Measurements from ENCODE around the gene ZIC3.

ZIC3 gene

GRCh38 chrX:137565921-137566745, at the start of gene ZIC3:
Gene ZIC3 (plus strand): TSS chrX:137566127. CDS start chrX:137566692, 565 bp downstream.
- Histone ChIP-seq H2AFZ (ENCODE audit: low read depth, low read length) (no peak within 1 kb of the TSS), H3K79me2 (ENCODE audit: insufficient read depth, low read length) (no peaks in the 10 kb centered on the region), H3K4me2 (ENCODE audit: insufficient read depth, low read length) (no peak within 1 kb of the TSS), H3K27ac (ENCODE audit: low read length) (no peak within 1 kb of the TSS), H3K36me3 (ENCODE audit: insufficient read depth, low read length) (no peaks in the 10 kb centered on the region), H3K27me3 (ENCODE audit: insufficient read depth, low read length, poor library complexity) (no peaks in the 10 kb centered on the region), H3K9ac (ENCODE audit: low read depth, low read length) (no peak within 1 kb of the TSS), H4K20me1 (ENCODE audit: insufficient read depth, low read length) (no peaks in the 10 kb centered on the region), H3K4me1 (ENCODE audit: insufficient read depth, low read length) (no peaks in the 10 kb centered on the region), H3K4me3 (ENCODE audit: low read depth in 1 of 2, low read length in 2 of 2) (no peak within 1 kb of the TSS), H3K9me3 (ENCODE audit: insufficient read depth, low read length, severe bottlenecking) (no peaks in the 10 kb centered on the region)
- no peak for ATAC-seq (ENCODE audit: insufficient read depth, low read depth)
- DNase-seq, result no peak
- TF ChIP-seq CTCF (IDR thresholded peaks at IDR 0.05; ENCODE audit: borderline replicate concordance, extremely low read depth, low read length, poor library complexity, severe bottlenecking), result no peak
- TF ChIP-seq EZH2 (IDR thresholded peaks at IDR 0.05; ENCODE audit: borderline replicate concordance, low read depth, low read length, severe bottlenecking), result no peak

- no peak overlapping the region for H3K27ac ChIP-seq (ENCODE audit: low read length)
- no peak overlapping the region for H3K9ac ChIP-seq (ENCODE audit: low read depth, low read length)
- no peaks in the 10 kb centered on the region for H3K79me2 ChIP-seq (ENCODE audit: insufficient read depth, low read length)
- TF ChIP-seq CTCF (IDR thresholded peaks at IDR 0.05; ENCODE audit: borderline replicate concordance, extremely low read depth, low read length, poor library complexity, severe bottlenecking), result no peak
- TF ChIP-seq EZH2 (IDR thresholded peaks at IDR 0.05; ENCODE audit: borderline replicate concordance, low read depth, low read length, severe bottlenecking), result no peak
- DNase-seq, result no peak
- no peaks in the 10 kb centered on the region for H3K9me3 ChIP-seq (ENCODE audit: insufficient read depth, low read length, severe bottlenecking)
- no peak overlapping the region for H2AFZ ChIP-seq (ENCODE audit: low read depth, low read length)
- H3K27me3 ChIP-seq (ENCODE audit: insufficient read depth, low read length, poor library complexity), result no peaks in the 10 kb centered on the region
- H3K4me1 ChIP-seq (ENCODE audit: insufficient read depth, low read length), result no peaks in the 10 kb centered on the region
- no peak overlapping the region for H3K4me2 ChIP-seq (ENCODE audit: insufficient read depth, low read length)
- H4K20me1 ChIP-seq (ENCODE audit: insufficient read depth, low read length), result no peaks in the 10 kb centered on the region
- no peak overlapping the region for H3K4me3 ChIP-seq (ENCODE audit: low read depth in 1 of 2, low read length in 2 of 2)
- no peak for ATAC-seq (ENCODE audit: insufficient read depth, low read depth)
- H3K36me3 ChIP-seq (ENCODE audit: insufficient read depth, low read length), result no peaks in the 10 kb centered on the region
These were observed 46.5 kb upstream of the ZIC3 start for GRCh38 chrX:137519459-137519858.

- H2AFZ ChIP-seq (ENCODE audit: low read depth, low read length), result no peak overlapping the region
- no peaks in the 10 kb centered on the region for H3K27me3 ChIP-seq (ENCODE audit: insufficient read depth, low read length, poor library complexity)
- no peak for DNase-seq
- no peak overlapping the region for H3K4me3 ChIP-seq (ENCODE audit: low read depth in 1 of 2, low read length in 2 of 2)
- H4K20me1 ChIP-seq (ENCODE audit: insufficient read depth, low read length), result no peaks in the 10 kb centered on the region
- TF ChIP-seq CTCF (IDR thresholded peaks at IDR 0.05; ENCODE audit: borderline replicate concordance, extremely low read depth, low read length, poor library complexity, severe bottlenecking) (no peak), EZH2 (IDR thresholded peaks at IDR 0.05; ENCODE audit: borderline replicate concordance, low read depth, low read length, severe bottlenecking) (no peak)
- H3K4me1 ChIP-seq (ENCODE audit: insufficient read depth, low read length), result no peaks in the 10 kb centered on the region
- no peak overlapping the region for H3K9ac ChIP-seq (ENCODE audit: low read depth, low read length)
- no peaks in the 10 kb centered on the region for H3K9me3 ChIP-seq (ENCODE audit: insufficient read depth, low read length, severe bottlenecking)
- no peak overlapping the region for H3K4me2 ChIP-seq (ENCODE audit: insufficient read depth, low read length)
- no peak for ATAC-seq (ENCODE audit: insufficient read depth, low read depth)
- H3K79me2 ChIP-seq (ENCODE audit: insufficient read depth, low read length), result no peaks in the 10 kb centered on the region
- no peak overlapping the region for H3K27ac ChIP-seq (ENCODE audit: low read length)
- no peaks in the 10 kb centered on the region for H3K36me3 ChIP-seq (ENCODE audit: insufficient read depth, low read length)
These were observed 19.9 kb upstream of the ZIC3 start for GRCh38 chrX:137545711-137546651.

Measured in DND-41 (cell line).